HepG2 (cell line): Measurements from ENCODE around the gene CCDC57. TPM values are rescaled to one million over a fixed set of nuclear protein-coding genes. Genes with fewer than 3 reads are reported as not detected.
A peak's percentile ranks its signal among the peaks of the same experiment; 100 is the strongest.

Source experiments
- AGO2 ChIP-seq: fragments of 200-400 bp; formaldehyde crosslinking; optimal IDR thresholded peaks from 2 replicates; pipeline ENCODE3; 2017; ENCODE audit warnings: mild to moderate bottlenecking, low read depth, low read length, moderate library complexity
- EED ChIP-seq: sonication (generic); formaldehyde crosslinking; IDR thresholded peaks from 2 replicates; pipeline ENCODE4 v1.5.0; 2020; ENCODE audit warnings: mild to moderate bottlenecking, missing genetic modification reagents
- GZF1 ChIP-seq: sonication (generic); formaldehyde crosslinking; IDR thresholded peaks from 2 replicates; pipeline ENCODE4 v1.5.1; 2020; ENCODE audit warnings: mild to moderate bottlenecking, missing genetic modification reagents
- HMGXB3 ChIP-seq: sonication (generic); formaldehyde crosslinking; IDR thresholded peaks from 2 replicates; pipeline ENCODE4 v1.4.0; 2020; ENCODE audit warnings: missing genetic modification reagents, borderline replicate concordance
- MEIS1 ChIP-seq: sonication (generic); formaldehyde crosslinking; IDR thresholded peaks from 2 replicates; pipeline ENCODE4 v1.9.0; 2021; ENCODE audit warnings: mild to moderate bottlenecking, missing genetic modification reagents, moderate library complexity, borderline replicate concordance
- NFYB ChIP-seq: sonication (generic); formaldehyde crosslinking; IDR thresholded peaks from 2 replicates; pipeline ENCODE4 v1.4.0; 2020; ENCODE audit warnings: missing genetic modification reagents
- NR1H2 ChIP-seq: sonication (generic); formaldehyde crosslinking; IDR thresholded peaks from 2 replicates; pipeline ENCODE4 v1.8.1; 2022; ENCODE audit warnings: low read depth, missing genetic modification reagents, borderline replicate concordance
- SALL1 ChIP-seq: sonication (generic); formaldehyde crosslinking; IDR thresholded peaks from 2 replicates; pipeline ENCODE4 v1.8.0; 2022; ENCODE audit warnings: mild to moderate bottlenecking, missing genetic modification reagents
- THAP8 ChIP-seq: sonication (generic); formaldehyde crosslinking; IDR thresholded peaks from 2 replicates; pipeline ENCODE4 v1.5.1; 2020; ENCODE audit warnings: missing genetic modification reagents, mild to moderate bottlenecking, borderline replicate concordance
- ZFP90 ChIP-seq: sonication (generic); formaldehyde crosslinking; IDR thresholded peaks from 2 replicates; pipeline ENCODE4 v1.8.0; 2022; ENCODE audit warnings: missing genetic modification reagents, mild to moderate bottlenecking, inconsistent platforms, borderline replicate concordance
- ZKSCAN5 ChIP-seq: sonication (generic); formaldehyde crosslinking; IDR thresholded peaks from 2 replicates; pipeline ENCODE4 v1.5.1; 2020; ENCODE audit warnings: mild to moderate bottlenecking, missing genetic modification reagents
- ZNF275 ChIP-seq: sonication (generic); formaldehyde crosslinking; IDR thresholded peaks from 2 replicates; pipeline ENCODE4 v1.8.0; 2022; ENCODE audit warnings: missing genetic modification reagents, mild to moderate bottlenecking, inconsistent platforms, borderline replicate concordance
- ZNF530 ChIP-seq: sonication (generic); formaldehyde crosslinking; IDR thresholded peaks from 2 replicates; pipeline ENCODE4 v1.5.0; 2020; ENCODE audit warnings: low read depth, mild to moderate bottlenecking, missing genetic modification reagents
- ZNF558 ChIP-seq: sonication (generic); formaldehyde crosslinking; IDR thresholded peaks from 2 replicates; pipeline ENCODE4 v1.9.0; 2022; ENCODE audit warnings: mild to moderate bottlenecking, missing genetic modification reagents, borderline replicate concordance
- ZSCAN21 ChIP-seq: sonication (generic); formaldehyde crosslinking; IDR thresholded peaks from 2 replicates; pipeline ENCODE4 v1.8.0; 2022; ENCODE audit warnings: mild to moderate bottlenecking, missing genetic modification reagents, moderate library complexity, borderline replicate concordance
- polyA plus RNA-seq, 8 experiments: library from polyadenylated mRNA; depleted of rRNA in 3 of 8; stranded (reverse) in 7 of 8; unstranded in 1 of 8; fragments of >200 nt; fragmentation: Illumina TruSeq in 4 of 8; extraction: Trizol in 4 of 8; gene quantifications; 2 replicates each; pipeline versions ENCODE4 v1.2.1 to v1.2.3, GENCODE V29; 2011 to 2016; ENCODE audit warnings: low read depth in 4 of 8, missing spikeins in 1 of 8, mixed read lengths in 1 of 8; ENCODE audit not compliant: insufficient read depth in 1 of 8
- total RNA-seq, 5 experiments: library from RNA; depleted of rRNA; stranded (reverse); fragments of >200 nt; fragmentation: Illumina TruSeq; extraction: Trizol; gene quantifications; 2 replicates each; pipeline ENCODE4 v1.2.3, GENCODE V29; 2016; ENCODE audit warnings: low read depth in 1 of 5
- TF ChIP-seq, protein P1 (sequence below): sonication (generic); formaldehyde crosslinking; conservative IDR thresholded peaks from 2 replicates; pipeline ENCODE4 v1.4.0; 2020; ENCODE audit warnings: missing genetic modification reagents
- TF ChIP-seq, protein P2 (sequence below): sonication (generic); formaldehyde crosslinking; IDR thresholded peaks from 2 replicates; pipeline ENCODE4 v1.4.0; 2020; ENCODE audit warnings: mild to moderate bottlenecking, missing genetic modification reagents, borderline replicate concordance

Gene CCDC57
- total and polyA plus RNA-seq, 2 of the 13 experiments (the other 11 are each of a cell fraction or from before 2014, with no cell fraction given) = 59.3 to 59.9 TPM

GRCh38 chr17:82212331-82213250, at the start of gene CCDC57 (continued):
- peak; percentile 85 for TF ChIP-seq SALL1 (CRISPR knock-in tag)
- TF ChIP-seq, protein P1, sequence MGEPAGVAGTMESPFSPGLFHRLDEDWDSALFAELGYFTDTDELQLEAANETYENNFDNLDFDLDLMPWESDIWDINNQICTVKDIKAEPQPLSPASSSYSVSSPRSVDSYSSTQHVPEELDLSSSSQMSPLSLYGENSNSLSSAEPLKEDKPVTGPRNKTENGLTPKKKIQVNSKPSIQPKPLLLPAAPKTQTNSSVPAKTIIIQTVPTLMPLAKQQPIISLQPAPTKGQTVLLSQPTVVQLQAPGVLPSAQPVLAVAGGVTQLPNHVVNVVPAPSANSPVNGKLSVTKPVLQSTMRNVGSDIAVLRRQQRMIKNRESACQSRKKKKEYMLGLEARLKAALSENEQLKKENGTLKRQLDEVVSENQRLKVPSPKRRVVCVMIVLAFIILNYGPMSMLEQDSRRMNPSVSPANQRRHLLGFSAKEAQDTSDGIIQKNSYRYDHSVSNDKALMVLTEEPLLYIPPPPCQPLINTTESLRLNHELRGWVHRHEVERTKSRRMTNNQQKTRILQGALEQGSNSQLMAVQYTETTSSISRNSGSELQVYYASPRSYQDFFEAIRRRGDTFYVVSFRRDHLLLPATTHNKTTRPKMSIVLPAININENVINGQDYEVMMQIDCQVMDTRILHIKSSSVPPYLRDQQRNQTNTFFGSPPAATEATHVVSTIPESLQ (CRISPR knock-in tag) = 0 out of 2 replicates have a peak, but pooled peaks have one; percentile 80
- no peak; the same call in 1 of the 2 replicates for TF ChIP-seq HMGXB3
- TF ChIP-seq AGO2 = no peak
- TF ChIP-seq THAP8 (CRISPR knock-in tag) = no peak
- 0 out of 2 replicates have a peak, but pooled peaks have one; percentile 35 for TF ChIP-seq ZNF275
- TF ChIP-seq, protein P2, sequence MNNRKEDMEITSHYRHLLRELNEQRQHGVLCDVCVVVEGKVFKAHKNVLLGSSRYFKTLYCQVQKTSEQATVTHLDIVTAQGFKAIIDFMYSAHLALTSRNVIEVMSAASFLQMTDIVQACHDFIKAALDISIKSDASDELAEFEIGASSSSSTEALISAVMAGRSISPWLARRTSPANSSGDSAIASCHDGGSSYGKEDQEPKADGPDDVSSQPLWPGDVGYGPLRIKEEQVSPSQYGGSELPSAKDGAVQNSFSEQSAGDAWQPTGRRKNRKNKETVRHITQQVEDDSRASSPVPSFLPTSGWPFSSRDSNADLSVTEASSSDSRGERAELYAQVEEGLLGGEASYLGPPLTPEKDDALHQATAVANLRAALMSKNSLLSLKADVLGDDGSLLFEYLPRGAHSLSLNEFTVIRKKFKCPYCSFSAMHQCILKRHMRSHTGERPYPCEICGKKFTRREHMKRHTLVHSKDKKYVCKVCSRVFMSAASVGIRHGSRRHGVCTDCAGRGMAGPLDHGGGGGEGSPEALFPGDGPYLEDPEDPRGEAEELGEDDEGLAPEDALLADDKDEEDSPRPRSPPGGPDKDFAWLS = peak; percentile 69
- TF ChIP-seq NR1H2 = no peak
- no peak; the same call in 1 of the 2 replicates for TF ChIP-seq MEIS1 (CRISPR knock-in tag)
- no peak for TF ChIP-seq ZNF530 (CRISPR knock-in tag)
- TF ChIP-seq ZNF558 = peak; percentile 61; the same call in 1 of the 2 replicates
- TF ChIP-seq ZSCAN21 (CRISPR knock-in tag) = peak; percentile 96
- TF ChIP-seq NFYB = no peak
- TF ChIP-seq EED (CRISPR knock-in tag) = no peak; the same call in 1 of the 2 replicates
- TF ChIP-seq ZKSCAN5 (CRISPR knock-in tag) = no peak
- TF ChIP-seq ZFP90 (CRISPR knock-in tag) = peak; percentile 32; the same call in 1 of the 2 replicates
- peak; percentile 81 for TF ChIP-seq GZF1 (CRISPR knock-in tag)
